ENCODE results near the gene RHBDF2. TPM values are rescaled to one million over a fixed set of nuclear protein-coding genes. Genes with fewer than 3 reads are reported as not detected.

Gene RHBDF2
- polyA plus RNA-seq, 3 donors, result 36.9 to 124 (median 68.6) TPM

- no peaks in the 10 kb centered on the region for H4K20me1 ChIP-seq (ENCODE audit: insufficient read depth, low read length)
- 67% methylated on average over 4 of the region's 6 CpGs for WGBS (ENCODE audit: insufficient coverage)
- peaks cover 55% of the 10 kb centered on the region for H3K4me1 Mint-ChIP-seq
- no peaks in the 10 kb centered on the region for H3K79me2 ChIP-seq (ENCODE audit: insufficient read depth, low read length)
- no peaks in the 10 kb centered on the region for H3K36me3 ChIP-seq (replicated peaks in 1 of 2; ENCODE audit: control insufficient read depth in 1 of 2, insufficient read depth in 2 of 2, low read length in 2 of 2)
- H3K27ac ChIP-seq (ENCODE audit: low read depth in 1 of 2, low read length in 2 of 2), result no peak overlapping the region
- H3K27ac Mint-ChIP-seq, result peak overlapping the region in 4 of 7 donors; percentile 32 to 72 (median 70)
- H3K27me3 Mint-ChIP-seq (ENCODE audit: low read depth in 3 of 3), result peaks cover 3 to 13% (median 3%) of the 10 kb centered on the region in 3 donors
- H3K4me1 ChIP-seq (ENCODE audit: control insufficient read depth in 1 of 2, insufficient read depth in 2 of 2, low read length in 2 of 2), result peaks cover 41 to 47% of the 10 kb centered on the region in 2 donors
- H3K9me3 ChIP-seq (replicated peaks in 1 of 2; ENCODE audit: control insufficient read depth in 1 of 2, insufficient read depth in 1 of 2, low read length in 2 of 2), result no peaks in the 10 kb centered on the region
- TF ChIP-seq CTCF (IDR thresholded peaks at IDR 0.05), result no peak
- intact Hi-C loops (cut with micrococcal nuclease), result no loop called here
- H3K9ac ChIP-seq (ENCODE audit: insufficient read depth, low read length, poor library complexity, severe bottlenecking), result no peak overlapping the region
- no peak overlapping the region for H3K4me3 Mint-ChIP-seq
- no peak overlapping the region for H3K4me3 ChIP-seq (replicated peaks in 1 of 3; ENCODE audit: low read depth in 2 of 3, low read length in 3 of 3)
- H3K27me3 ChIP-seq (ENCODE audit: control insufficient read depth in 2 of 2, insufficient read depth in 2 of 2, low read length in 2 of 2), result no peaks in the 10 kb centered on the region
- DNase-seq, result no peak
- no peak overlapping the region for H3K4me2 ChIP-seq (replicated peaks; ENCODE audit: extremely low read depth, low read length, poor library complexity, severe bottlenecking)
- peaks cover 0 to 8% (median 0%) of the 10 kb centered on the region in 7 donors for H3K9me3 Mint-ChIP-seq
- H2AFZ ChIP-seq (ENCODE audit: insufficient read depth, low read depth, low read length, poor library complexity, severe bottlenecking), result no peak overlapping the region
- H3K36me3 Mint-ChIP-seq, result peaks cover 0 to 1% of the 10 kb centered on the region in 2 donors
Measured at GRCh38 chr17:76513306-76513692, 12.1 kb upstream of the RHBDF2 start.

- no peak for DNase-seq
- intact Hi-C loops (cut with micrococcal nuclease), result no loop called here
- peaks cover 55% of the 10 kb centered on the region for H3K4me1 Mint-ChIP-seq
Measured at GRCh38 chr17:76512366-76513305, 11.4 kb upstream of the RHBDF2 start.

More at GRCh38 chr17:76512366-76513305, 11.4 kb upstream of the RHBDF2 start:
- Histone ChIP-seq H3K4me2 (replicated peaks; ENCODE audit: extremely low read depth, low read length, poor library complexity, severe bottlenecking) (peak overlapping the region; percentile 14), H3K9ac (ENCODE audit: insufficient read depth, low read length, poor library complexity, severe bottlenecking) (no peak overlapping the region), H3K9me3 (replicated peaks in 1 of 2; ENCODE audit: control insufficient read depth in 1 of 2, insufficient read depth in 1 of 2, low read length in 2 of 2) (no peaks in the 10 kb centered on the region), H3K79me2 (ENCODE audit: insufficient read depth, low read length) (no peaks in the 10 kb centered on the region), H3K27me3 (ENCODE audit: control insufficient read depth in 2 of 2, insufficient read depth in 2 of 2, low read length in 2 of 2) (no peaks in the 10 kb centered on the region), H3K36me3 (replicated peaks in 1 of 2; ENCODE audit: control insufficient read depth in 1 of 2, insufficient read depth in 2 of 2, low read length in 2 of 2) (no peaks in the 10 kb centered on the region), H3K27ac (ENCODE audit: low read depth in 1 of 2, low read length in 2 of 2) (peak overlapping the region; percentile 61 to 67), H4K20me1 (ENCODE audit: insufficient read depth, low read length) (no peaks in the 10 kb centered on the region), H3K4me3 (replicated peaks in 1 of 3; ENCODE audit: low read depth in 2 of 3, low read length in 3 of 3) (peak overlapping the region in 1 of 3 experiments; percentile 18), H2AFZ (ENCODE audit: insufficient read depth, low read depth, low read length, poor library complexity, severe bottlenecking) (no peak overlapping the region), H3K4me1 (ENCODE audit: control insufficient read depth in 1 of 2, insufficient read depth in 2 of 2, low read length in 2 of 2) (peaks cover 41 to 47% of the 10 kb centered on the region in 2 donors)
- Mint-ChIP-seq H3K27ac (peak overlapping the region in 6 of 7 donors; percentile 68 to 89 (median 71)), H3K36me3 (peaks cover 0 to 1% of the 10 kb centered on the region in 2 donors), H3K9me3 (peaks cover 0 to 8% (median 0%) of the 10 kb centered on the region in 7 donors), H3K27me3 (ENCODE audit: low read depth in 3 of 3) (peaks cover 4 to 14% (median 7%) of the 10 kb centered on the region in 3 donors), H3K4me3 (no peak overlapping the region)
- 93% methylated on average over 11 of the region's 22 CpGs for WGBS (ENCODE audit: insufficient coverage)
- no peak for TF ChIP-seq CTCF (IDR thresholded peaks at IDR 0.05)
